ENCODE results near the gene GYPE.

DNA sequence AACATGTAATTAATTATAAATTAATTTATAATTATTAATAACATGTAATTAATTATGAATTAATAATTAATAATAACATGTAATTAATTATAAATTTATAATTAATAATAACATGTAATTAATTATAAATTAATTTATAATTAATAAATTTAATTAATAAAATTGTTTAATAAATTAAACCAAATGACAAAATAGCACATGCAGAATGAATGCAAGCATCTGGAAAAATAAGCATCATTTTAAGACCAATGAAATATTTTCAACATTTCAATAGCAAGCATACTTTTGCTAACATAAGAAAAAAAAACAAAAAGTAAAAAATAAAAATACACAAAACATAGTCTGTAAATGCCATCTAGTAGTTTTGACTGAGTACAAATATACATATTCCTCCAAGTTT lies 21.8 kb downstream of the GYPE start:
- TF ChIP-seq, protein P1, sequence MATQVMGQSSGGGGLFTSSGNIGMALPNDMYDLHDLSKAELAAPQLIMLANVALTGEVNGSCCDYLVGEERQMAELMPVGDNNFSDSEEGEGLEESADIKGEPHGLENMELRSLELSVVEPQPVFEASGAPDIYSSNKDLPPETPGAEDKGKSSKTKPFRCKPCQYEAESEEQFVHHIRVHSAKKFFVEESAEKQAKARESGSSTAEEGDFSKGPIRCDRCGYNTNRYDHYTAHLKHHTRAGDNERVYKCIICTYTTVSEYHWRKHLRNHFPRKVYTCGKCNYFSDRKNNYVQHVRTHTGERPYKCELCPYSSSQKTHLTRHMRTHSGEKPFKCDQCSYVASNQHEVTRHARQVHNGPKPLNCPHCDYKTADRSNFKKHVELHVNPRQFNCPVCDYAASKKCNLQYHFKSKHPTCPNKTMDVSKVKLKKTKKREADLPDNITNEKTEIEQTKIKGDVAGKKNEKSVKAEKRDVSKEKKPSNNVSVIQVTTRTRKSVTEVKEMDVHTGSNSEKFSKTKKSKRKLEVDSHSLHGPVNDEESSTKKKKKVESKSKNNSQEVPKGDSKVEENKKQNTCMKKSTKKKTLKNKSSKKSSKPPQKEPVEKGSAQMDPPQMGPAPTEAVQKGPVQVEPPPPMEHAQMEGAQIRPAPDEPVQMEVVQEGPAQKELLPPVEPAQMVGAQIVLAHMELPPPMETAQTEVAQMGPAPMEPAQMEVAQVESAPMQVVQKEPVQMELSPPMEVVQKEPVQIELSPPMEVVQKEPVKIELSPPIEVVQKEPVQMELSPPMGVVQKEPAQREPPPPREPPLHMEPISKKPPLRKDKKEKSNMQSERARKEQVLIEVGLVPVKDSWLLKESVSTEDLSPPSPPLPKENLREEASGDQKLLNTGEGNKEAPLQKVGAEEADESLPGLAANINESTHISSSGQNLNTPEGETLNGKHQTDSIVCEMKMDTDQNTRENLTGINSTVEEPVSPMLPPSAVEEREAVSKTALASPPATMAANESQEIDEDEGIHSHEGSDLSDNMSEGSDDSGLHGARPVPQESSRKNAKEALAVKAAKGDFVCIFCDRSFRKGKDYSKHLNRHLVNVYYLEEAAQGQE (IDR thresholded peaks at IDR 0.05) = no peak
- TF ChIP-seq TAF1 (conservative IDR thresholded peaks at IDR 0.05) (no peak), FOXA1 (IDR thresholded peaks at IDR 0.05) (no peak)
